IPS-18c (cell line): ENCODE data around the gene NUP210.
"Not testable (repeated sequence)": the region's sequence is repeated elsewhere in the genome, so short reads cannot be mapped to it uniquely, and the experiment has no call there.

ENCODE experiments used
- H3K4me3 ChIP-seq: 2 replicates; pipeline ENCODE4 v1.7.0; 2013; ENCODE audit warnings: low read depth, mild to moderate bottlenecking, low read length, moderate library complexity; ENCODE audit not compliant: insufficient read depth
- H3K9me3 ChIP-seq: one replicate; pipeline ENCODE4 v1.6.1; 2013; ENCODE audit warnings: mild to moderate bottlenecking, low read length, moderate library complexity; ENCODE audit not compliant: control insufficient read depth, insufficient read depth

Gene NUP210

GRCh38 chr3:13436213-13436612, 16.1 kb upstream of the NUP210 start:
- H3K9me3 ChIP-seq, H3K4me3 ChIP-seq: not testable (repeated sequence)

DNA sequence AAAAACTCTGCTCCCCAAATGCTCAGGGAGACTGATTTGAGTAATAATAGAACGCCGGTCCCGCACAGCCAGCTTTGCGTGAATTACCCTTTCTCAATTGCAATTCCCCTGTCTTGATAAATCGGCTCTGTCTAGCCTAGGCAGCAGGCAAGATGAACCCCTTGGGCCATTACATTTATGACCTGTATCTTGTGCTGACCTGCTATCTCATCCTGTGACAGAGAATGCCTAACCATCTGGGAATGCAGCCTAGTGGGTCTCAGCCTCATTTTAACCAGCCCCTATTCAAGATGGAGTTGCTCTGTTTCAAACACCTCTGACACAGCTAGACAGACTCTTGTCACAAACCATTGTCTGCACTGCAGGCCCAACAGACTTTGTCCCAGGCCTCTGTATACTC, 13.8 kb upstream of the NUP210 start:
- Histone ChIP-seq H3K4me3 (no peak overlapping the region), H3K9me3 (no peaks in the 10 kb centered on the region)

- no peak overlapping the region for H3K4me3 ChIP-seq
- no peaks in the 10 kb centered on the region for H3K9me3 ChIP-seq
These were observed 12.0 kb upstream of the NUP210 start for GRCh38 chr3:13432093-13432492.

- not testable (repeated sequence) for H3K4me3 ChIP-seq, H3K9me3 ChIP-seq
These were observed 10.3 kb upstream of the NUP210 start for GRCh38 chr3:13430411-13430875.

DNA sequence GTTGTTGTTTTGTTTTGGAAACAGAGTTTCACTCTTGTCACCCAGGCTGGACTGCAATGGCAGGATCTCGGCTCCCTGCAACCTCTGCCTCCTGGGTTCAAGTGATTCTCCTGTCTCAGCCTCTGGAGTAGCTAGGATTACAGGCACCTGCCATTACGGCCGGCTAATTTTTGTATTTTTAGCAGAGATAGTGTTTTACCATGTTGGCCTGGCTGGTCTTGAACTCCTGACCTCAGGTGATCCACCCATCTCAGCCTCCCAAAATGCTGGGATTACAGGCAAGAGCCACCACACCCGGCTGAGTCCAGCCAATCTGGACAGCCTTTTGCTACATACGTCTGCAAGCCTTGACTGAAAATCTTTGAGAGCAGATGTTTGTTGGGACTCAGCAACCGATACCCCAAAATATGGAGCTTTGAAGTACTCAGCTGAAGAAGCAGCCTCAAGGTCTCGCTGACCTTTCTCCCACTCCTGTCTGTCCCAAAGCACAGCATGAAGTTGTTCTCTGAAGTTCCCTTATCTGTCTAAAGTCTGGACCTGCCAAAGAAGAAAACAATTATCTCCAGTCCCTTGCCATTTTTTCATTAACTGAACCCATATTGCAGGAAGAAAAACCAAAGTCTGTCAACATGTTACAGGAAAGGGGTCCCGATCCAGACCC, 9.6 kb upstream of the NUP210 start:
- H3K4me3 ChIP-seq, result no peak overlapping the region
- H3K9me3 ChIP-seq, result no peaks in the 10 kb centered on the region

GRCh38 chr3:13428678-13429077, 8.6 kb upstream of the NUP210 start:
- H3K9me3 ChIP-seq, H3K4me3 ChIP-seq: not testable (repeated sequence)

- peaks cover 1% of the 10 kb centered on the region for H3K9me3 ChIP-seq
- no peak overlapping the region for H3K4me3 ChIP-seq
These were observed 7.8 kb upstream of the NUP210 start for GRCh38 chr3:13427662-13428603.

DNA sequence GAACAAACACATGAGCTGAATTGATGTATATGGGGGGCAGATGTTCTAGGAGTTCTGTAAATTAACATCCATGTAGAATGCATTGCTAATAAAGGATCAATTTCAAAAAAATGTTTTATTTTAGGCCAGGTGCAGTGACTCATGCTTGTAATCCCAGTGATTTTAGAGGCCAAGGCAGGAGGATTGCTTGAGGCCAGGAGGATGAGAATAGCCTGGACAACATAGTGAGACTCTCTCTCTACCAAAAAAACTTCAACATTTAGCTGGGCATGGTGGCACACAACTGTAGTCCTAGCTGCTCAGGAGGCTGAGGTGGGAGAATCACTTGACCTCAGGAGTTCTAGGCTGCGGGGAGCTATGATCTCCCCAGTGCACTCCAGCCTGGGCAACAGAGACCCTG, 6.5 kb upstream of the NUP210 start:
- no peak overlapping the region for H3K4me3 ChIP-seq
- H3K9me3 ChIP-seq, result peaks cover 2% of the 10 kb centered on the region

DNA sequence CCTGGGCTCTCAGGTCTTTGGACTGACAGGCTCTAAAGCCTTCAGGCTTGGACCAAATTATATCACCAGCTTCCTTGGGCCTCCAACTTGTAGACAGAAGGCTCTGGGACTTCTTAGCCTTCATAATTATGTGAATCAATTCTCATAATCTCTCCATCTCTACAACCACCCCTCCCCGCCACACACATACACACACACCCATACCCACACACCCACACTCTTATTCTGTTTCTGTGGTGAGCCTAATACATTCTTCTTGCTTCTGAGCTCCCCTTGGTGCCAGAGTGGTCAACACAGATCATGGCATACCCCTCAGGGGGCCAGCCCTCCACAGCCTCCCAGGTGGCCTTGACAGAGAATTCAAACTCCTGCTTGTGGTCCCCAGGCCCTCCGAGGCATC, 5.6 kb upstream of the NUP210 start:
- Histone ChIP-seq H3K9me3 (peaks cover 2% of the 10 kb centered on the region), H3K4me3 (no peak overlapping the region)

- no peak overlapping the region for H3K4me3 ChIP-seq
- peaks cover 2% of the 10 kb centered on the region for H3K9me3 ChIP-seq
These were observed 4.9 kb upstream of the NUP210 start for GRCh38 chr3:13424865-13425617.

DNA sequence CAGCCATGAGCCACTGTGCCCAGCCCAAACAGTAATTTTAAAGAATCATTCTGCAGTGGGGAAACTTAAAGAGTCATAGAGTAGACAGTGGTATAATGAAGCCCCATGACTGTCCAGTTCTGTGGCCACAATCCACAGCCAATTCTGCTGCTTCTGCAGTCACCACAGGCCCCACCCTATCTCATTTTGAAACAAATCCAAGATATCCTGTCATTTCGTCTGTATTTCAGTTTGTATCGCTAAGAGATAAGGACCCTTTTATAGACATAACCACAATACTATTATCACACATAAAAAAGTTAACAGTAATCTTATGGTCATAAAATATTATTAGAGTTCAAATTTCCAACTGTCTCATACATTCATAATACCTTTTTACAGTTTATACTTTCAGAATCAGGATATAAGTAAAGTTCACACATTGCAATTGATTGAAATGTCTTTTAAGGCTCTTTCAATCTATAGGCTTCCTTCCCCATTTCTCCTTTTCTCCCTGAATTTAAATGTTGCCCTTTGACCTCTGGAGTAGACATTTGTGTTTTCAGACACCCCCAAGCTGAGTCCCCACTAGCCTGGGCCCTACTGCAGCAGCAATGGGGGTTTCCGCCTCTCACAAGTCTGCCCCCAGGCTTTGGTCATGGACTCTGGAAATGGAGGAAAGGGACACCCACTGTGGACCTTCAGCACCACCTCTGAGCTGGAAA, 4.2 kb upstream of the NUP210 start:
- Histone ChIP-seq H3K4me3 (no peak overlapping the region), H3K9me3 (peaks cover 2% of the 10 kb centered on the region)

DNA sequence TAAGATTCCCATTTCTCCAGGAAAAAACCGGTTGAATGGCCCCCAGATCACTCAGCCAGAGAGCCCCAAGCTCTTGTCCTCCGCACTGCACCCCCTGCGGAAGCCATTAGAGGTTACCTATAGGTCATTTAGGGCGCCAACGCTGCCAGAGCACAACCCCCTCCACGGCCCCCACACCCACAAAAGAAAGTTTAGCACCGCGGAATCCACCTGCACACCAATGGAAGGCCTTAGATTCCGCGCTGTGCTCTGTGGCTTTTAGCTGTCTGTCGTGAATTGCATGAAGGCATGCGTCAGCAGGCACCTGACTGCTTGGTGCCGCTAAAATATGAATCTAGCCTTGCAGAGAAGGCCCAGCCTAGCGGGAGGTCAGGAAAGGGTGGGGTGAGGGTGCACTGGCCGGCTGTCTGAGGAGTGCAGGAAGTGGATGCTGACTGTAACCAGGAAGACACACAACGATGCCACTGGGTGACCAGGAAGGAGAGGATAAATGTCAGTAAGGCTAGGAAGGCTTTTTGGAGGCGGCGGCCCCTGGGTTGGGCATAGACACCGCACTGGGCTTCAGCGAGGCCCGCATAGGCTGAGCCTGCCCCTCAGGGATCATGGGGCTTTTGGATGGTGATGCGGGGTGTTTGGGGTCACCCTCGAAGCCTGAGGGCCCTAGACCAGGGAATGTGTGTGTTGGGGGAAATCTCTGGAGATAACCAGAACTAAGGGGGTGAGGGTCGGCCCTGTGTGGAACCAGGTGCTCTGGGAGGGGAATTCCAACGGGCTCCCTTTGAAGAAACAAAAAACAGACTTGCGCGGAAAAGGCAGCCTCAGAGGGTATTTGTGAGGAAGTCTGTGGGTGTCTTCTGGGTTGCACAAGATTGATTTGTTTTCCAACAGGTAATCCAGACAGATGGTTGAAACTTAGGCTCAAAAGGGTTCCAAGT, 976 bp upstream of the NUP210 start:
- Histone ChIP-seq H3K4me3 (peak overlapping the region; percentile 69), H3K9me3 (peaks cover 2% of the 10 kb centered on the region)

DNA sequence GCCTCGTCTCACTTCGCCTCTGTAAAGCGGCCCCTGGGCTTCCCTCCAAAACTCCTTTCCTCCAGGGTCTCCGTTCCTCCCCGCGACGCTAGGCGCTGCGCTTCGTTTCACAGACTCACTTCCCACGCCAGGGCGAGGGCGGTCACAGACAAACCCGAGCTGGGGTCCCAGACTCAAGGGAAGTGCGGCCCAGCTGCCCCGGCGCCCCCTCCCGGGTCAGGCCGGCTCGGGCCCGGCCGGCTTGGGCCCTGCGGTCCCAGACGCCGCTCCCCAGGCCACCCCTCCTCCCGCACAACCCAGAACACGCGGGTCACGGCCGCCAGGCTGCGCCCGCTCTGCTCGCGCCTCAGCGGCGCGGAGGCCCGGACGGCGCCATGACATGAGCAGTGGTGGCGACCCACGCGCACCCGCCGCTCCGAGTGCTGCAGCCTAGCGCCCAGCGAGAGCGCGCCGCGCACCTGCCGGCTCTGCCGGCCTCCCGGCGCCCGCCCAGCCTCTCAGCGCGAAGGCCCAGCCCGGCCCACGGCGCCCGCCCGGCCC, 547 bp downstream of the NUP210 start:
- peak overlapping the region; percentile 71 for H3K4me3 ChIP-seq
- H3K9me3 ChIP-seq, result peaks cover 2% of the 10 kb centered on the region

DNA sequence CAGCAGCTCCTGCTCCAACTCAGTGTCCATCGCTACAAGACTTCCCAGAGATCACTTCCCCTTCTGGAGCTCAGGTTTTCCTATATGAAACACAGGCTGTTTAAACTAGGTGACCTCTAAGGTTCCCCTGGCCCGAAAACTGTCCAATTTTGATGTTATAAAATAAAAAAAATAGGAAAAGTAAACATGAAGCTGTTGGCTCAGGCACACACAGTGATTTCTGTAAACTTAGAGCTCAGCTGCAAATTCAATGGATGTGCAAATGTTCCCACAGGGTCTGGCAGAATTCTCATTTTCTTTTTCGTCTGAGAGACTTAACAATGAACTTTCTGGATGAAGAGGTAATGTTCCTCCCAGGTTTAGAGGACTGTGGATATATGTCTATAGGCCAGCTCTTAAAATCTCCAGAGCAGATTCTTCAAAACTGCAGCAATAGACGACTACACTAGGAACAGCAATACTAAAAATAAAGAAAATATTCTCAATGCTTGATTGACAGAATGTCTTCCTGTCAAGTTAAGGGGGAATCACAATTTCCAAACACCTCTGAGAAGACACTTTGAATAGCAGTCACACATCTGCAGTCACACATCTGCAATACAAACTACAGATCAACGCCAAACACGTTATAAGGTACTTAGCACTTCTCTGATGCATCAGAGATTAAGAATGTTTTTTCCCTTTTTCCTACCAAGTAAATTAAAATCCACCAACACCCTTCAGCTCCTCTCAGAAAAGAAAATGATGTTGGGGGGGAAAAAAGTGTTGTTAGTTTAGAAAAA, 2.8 kb downstream of the NUP210 start:
- Histone ChIP-seq H3K9me3 (no peaks in the 10 kb centered on the region), H3K4me3 (no peak overlapping the region)

- H3K4me3 ChIP-seq, result no peak overlapping the region
These were observed 3.9 kb downstream of the NUP210 start for GRCh38 chr3:13415997-13416793.

More at GRCh38 chr3:13415997-13416793, 3.9 kb downstream of the NUP210 start:
- no peaks in the 10 kb centered on the region for H3K9me3 ChIP-seq
